Cardiac muscle cell (in vitro differentiated cells and primary cell): Measurements from ENCODE around the gene UBE2Q2. TPM values are rescaled to one million over a fixed set of nuclear protein-coding genes. Genes with fewer than 3 reads are reported as not detected.

ENCODE experiments used
- DNase-seq, 2 donors: peaks; one replicate each; pipeline versions ENCODE4 v3.0.0 to v3.0.0-alpha.2; 2010 to 2017; ENCODE audit warnings: low read depth in 1 of 2, low spot score in 1 of 2
- H3K27ac ChIP-seq: fragments of 200-600 bp; sonication (generic); 2 replicates; pipeline ENCODE4 v1.5.1; 2016
- H3K27me3 ChIP-seq: fragments of 200-600 bp; sonication (generic); 2 replicates; pipeline ENCODE4 v1.6.0; 2016; ENCODE audit warnings: control low read depth
- H3K36me3 ChIP-seq: fragments of 200-600 bp; sonication (generic); 2 replicates; pipeline ENCODE4 v1.5.1; 2016; ENCODE audit warnings: control low read depth
- H3K4me1 ChIP-seq: fragments of 200-600 bp; sonication (generic); 2 replicates; pipeline ENCODE4 v1.8.1; 2017; ENCODE audit warnings: low read depth, mild to moderate bottlenecking, mixed run types
- H3K4me3 ChIP-seq: fragments of 200-600 bp; sonication (generic); 2 replicates; pipeline ENCODE4 v1.5.1; 2016; ENCODE audit warnings: mild to moderate bottlenecking
- H3K9me3 ChIP-seq: fragments of 200-600 bp; sonication (generic); 2 replicates; pipeline ENCODE4 v1.5.1; 2017; ENCODE audit warnings: low read depth, mild to moderate bottlenecking, control low read depth
- CTCF ChIP-seq: IDR thresholded peaks from 2 replicates; pipeline ENCODE4 v1.5.1; 2012; ENCODE audit warnings: low read depth, mild to moderate bottlenecking, low read length
- polyA plus RNA-seq: library from polyadenylated mRNA; unstranded; fragments of >200 nt; fragmentation: Nextera tagmentation; extraction: Ambion mirVana; gene quantifications from 2 replicates; pipeline ENCODE4 v1.2.1, GENCODE V29; 2016
- total RNA-seq: library from RNA; depleted of rRNA; stranded (reverse); fragments of >200 nt; gene quantifications from 2 replicates; pipeline ENCODE4 v1.2.3, GENCODE V29; 2016

The UBE2Q2 gene
- total and polyA plus RNA-seq, 2 experiments from 2014 or later = 33.7 to 36.7 TPM

- H3K9me3 ChIP-seq = no peaks in the 10 kb centered on the region
- no peaks in the 10 kb centered on the region for H3K4me1 ChIP-seq
- no peak overlapping the region for H3K4me3 ChIP-seq
- H3K36me3 ChIP-seq = no peaks in the 10 kb centered on the region
- no peak for DNase-seq
- peaks cover 3% of the 10 kb centered on the region for H3K27me3 ChIP-seq
- TF ChIP-seq CTCF = no peak
- no peak overlapping the region for H3K27ac ChIP-seq
Observed at GRCh38 chr15:75808563-75808962, 34.7 kb upstream of the UBE2Q2 start.

- Histone ChIP-seq H3K27me3 (no peaks in the 10 kb centered on the region), H3K9me3 (no peaks in the 10 kb centered on the region)
Observed at GRCh38 chr15:75809986-75810750, 33.1 kb upstream of the UBE2Q2 start.

GRCh38 chr15:75810874-75811498, 32.3 kb upstream of the UBE2Q2 start:
- H3K9me3 ChIP-seq = no peaks in the 10 kb centered on the region
- H3K27ac ChIP-seq = no peak overlapping the region
- DNase-seq = no peak
- no peak overlapping the region for H3K4me3 ChIP-seq
- no peaks in the 10 kb centered on the region for H3K36me3 ChIP-seq
- H3K4me1 ChIP-seq = no peaks in the 10 kb centered on the region
- TF ChIP-seq CTCF = no peak
- no peaks in the 10 kb centered on the region for H3K27me3 ChIP-seq

More at GRCh38 chr15:75809986-75810750, 33.1 kb upstream of the UBE2Q2 start:
- peak; percentile 43 for TF ChIP-seq CTCF
- Histone ChIP-seq H3K4me3 (no peak overlapping the region), H3K4me1 (no peaks in the 10 kb centered on the region), H3K27ac (no peak overlapping the region), H3K36me3 (no peaks in the 10 kb centered on the region)
- peak; percentile 44 to 48 for DNase-seq

GRCh38 chr15:75811626-75812025, 31.6 kb upstream of the UBE2Q2 start:
- H3K36me3 ChIP-seq = no peaks in the 10 kb centered on the region
- no peaks in the 10 kb centered on the region for H3K4me1 ChIP-seq
- no peak for TF ChIP-seq CTCF
- DNase-seq = no peak
- no peaks in the 10 kb centered on the region for H3K27me3 ChIP-seq
- no peaks in the 10 kb centered on the region for H3K9me3 ChIP-seq
- no peak overlapping the region for H3K4me3 ChIP-seq
- no peak overlapping the region for H3K27ac ChIP-seq

- H3K36me3 ChIP-seq = no peaks in the 10 kb centered on the region
- no peaks in the 10 kb centered on the region for H3K27me3 ChIP-seq
- no peak overlapping the region for H3K27ac ChIP-seq
- no peak for DNase-seq
- no peaks in the 10 kb centered on the region for H3K9me3 ChIP-seq
- no peaks in the 10 kb centered on the region for H3K4me1 ChIP-seq
- no peak overlapping the region for H3K4me3 ChIP-seq
- TF ChIP-seq CTCF = no peak
Observed at GRCh38 chr15:75814794-75815193, 28.5 kb upstream of the UBE2Q2 start.
